ENCODE measurements around the gene GJD2.

GJD2 gene

DNA sequence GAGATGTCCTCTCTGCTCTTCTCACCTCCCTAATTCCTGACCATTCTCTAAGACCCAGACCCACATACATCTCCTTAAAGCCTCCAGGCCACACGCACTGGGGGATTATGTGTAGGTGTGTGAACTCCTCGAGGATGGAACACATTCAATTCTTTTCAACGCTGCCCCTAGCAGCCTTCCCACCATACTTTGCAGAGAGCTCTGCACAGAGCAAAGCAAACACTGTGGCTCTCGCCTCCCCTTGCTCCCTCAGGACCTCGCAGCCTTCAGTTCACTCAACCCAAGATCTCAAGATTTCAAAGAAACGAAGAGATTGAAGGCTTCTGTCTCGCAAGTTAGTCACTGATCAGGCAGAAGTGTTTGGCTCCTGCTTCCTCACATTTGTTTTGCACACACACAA is 34.5 kb upstream of the GJD2 start:
- DNase-seq (ENCODE audit: extremely low read depth, low read depth), result no peak

DNA sequence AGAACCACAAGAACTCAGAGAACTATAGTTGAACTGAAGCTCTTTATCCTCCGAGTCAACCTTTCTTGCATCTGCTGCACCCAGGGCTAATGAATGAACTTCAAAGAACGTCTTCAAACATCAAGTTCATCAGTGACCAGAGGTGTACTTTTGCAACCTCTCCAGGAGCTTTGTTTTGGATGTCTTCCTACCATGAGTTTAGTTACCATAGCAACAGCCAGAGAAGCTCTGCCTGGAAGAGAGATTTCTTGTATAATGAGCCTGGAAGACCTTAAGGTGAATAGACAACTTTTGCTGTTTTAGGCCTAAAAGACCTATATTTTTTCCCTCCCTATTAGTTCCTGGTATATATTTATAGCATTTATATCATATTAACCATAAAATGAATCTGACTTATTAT is 31.4 kb upstream of the GJD2 start:
- H3K4me3 ChIP-seq (replicated peaks; ENCODE audit: low read depth, low read length), result no peak overlapping the region
- no peak for DNase-seq (ENCODE audit: extremely low read depth, low read depth)
- TF ChIP-seq, protein P1, sequence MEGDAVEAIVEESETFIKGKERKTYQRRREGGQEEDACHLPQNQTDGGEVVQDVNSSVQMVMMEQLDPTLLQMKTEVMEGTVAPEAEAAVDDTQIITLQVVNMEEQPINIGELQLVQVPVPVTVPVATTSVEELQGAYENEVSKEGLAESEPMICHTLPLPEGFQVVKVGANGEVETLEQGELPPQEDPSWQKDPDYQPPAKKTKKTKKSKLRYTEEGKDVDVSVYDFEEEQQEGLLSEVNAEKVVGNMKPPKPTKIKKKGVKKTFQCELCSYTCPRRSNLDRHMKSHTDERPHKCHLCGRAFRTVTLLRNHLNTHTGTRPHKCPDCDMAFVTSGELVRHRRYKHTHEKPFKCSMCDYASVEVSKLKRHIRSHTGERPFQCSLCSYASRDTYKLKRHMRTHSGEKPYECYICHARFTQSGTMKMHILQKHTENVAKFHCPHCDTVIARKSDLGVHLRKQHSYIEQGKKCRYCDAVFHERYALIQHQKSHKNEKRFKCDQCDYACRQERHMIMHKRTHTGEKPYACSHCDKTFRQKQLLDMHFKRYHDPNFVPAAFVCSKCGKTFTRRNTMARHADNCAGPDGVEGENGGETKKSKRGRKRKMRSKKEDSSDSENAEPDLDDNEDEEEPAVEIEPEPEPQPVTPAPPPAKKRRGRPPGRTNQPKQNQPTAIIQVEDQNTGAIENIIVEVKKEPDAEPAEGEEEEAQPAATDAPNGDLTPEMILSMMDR (IDR thresholded peaks at IDR 0.05; ENCODE audit: low read depth, low read length, missing control alignments), result no peak

More for the DNA sequence above, 34.5 kb upstream of the GJD2 start:
- H3K4me3 ChIP-seq (replicated peaks; ENCODE audit: low read depth, low read length), result no peak overlapping the region
- TF ChIP-seq, protein P1 (IDR thresholded peaks at IDR 0.05; ENCODE audit: low read depth, low read length, missing control alignments), result no peak

DNA sequence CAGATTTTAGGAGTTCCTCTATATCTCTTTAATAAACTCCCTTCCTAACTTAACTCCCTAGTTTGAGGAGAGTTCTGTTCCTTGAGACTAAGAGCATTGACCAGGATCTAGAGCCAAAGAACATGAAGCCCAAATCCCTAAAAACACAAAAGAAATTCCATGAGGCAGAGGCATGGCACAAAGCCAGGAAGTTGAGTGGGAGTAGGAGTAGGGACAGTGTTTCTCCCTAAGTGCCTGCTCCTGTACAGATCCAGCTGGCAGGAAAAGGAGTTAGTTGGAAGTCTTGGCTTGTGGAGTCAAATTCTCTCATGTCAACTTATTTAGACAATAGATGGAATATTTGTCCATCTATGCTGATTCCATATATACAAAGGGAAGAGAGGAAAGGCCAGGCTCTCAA is 29.2 kb upstream of the GJD2 start:
- no peak for DNase-seq (ENCODE audit: extremely low read depth, low read depth)

DNA sequence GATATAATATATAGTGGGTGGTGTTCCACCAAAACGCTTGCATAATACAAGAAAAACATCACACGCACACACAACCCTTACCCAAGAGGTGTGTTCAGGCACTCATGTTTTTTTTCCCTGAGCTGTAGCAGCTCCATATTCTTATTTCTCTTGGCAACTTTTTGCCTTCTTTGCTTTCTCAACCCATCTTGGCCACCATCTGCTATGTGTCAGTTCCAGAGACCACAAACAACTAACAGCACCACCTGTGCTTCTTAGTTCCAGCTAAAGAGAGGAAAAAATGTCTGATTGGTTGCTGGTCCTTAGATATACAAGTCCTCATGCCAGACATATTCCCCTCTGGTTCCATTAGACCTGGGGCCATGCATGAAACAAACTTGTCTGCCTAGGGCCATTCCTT is 28.6 kb upstream of the GJD2 start:
- TF ChIP-seq, protein P1 (IDR thresholded peaks at IDR 0.05; ENCODE audit: low read depth, low read length, missing control alignments), result no peak
- no peak overlapping the region for H3K4me3 ChIP-seq (replicated peaks; ENCODE audit: low read depth, low read length)
- DNase-seq (ENCODE audit: extremely low read depth, low read depth), result no peak

More for the DNA sequence above, 29.2 kb upstream of the GJD2 start:
- no peak overlapping the region for H3K4me3 ChIP-seq (replicated peaks; ENCODE audit: low read depth, low read length)
- TF ChIP-seq, protein P1 (IDR thresholded peaks at IDR 0.05; ENCODE audit: low read depth, low read length, missing control alignments), result no peak

DNA sequence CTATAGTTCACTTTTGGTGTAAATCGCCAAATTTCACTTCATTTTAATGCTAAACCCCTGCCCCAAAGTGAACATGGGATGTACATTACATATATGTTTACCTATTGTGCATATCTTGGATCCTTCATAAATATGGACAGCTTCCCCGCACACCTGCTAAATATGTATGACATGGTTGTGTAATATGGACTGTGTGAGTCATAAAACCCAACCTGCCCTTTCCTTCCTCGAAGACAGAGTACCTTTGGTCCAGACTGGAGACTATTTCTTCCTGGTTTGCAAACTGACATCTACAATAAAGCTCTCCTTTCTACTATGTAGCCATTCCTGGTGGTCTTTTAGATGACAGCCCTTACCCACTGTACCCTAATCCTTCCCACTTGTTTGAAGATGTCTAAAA is 28.1 kb upstream of the GJD2 start:
- no peak overlapping the region for H3K4me3 ChIP-seq (replicated peaks; ENCODE audit: low read depth, low read length)
- TF ChIP-seq, protein P1 (IDR thresholded peaks at IDR 0.05; ENCODE audit: low read depth, low read length, missing control alignments), result no peak
- no peak for DNase-seq (ENCODE audit: extremely low read depth, low read depth)

DNA sequence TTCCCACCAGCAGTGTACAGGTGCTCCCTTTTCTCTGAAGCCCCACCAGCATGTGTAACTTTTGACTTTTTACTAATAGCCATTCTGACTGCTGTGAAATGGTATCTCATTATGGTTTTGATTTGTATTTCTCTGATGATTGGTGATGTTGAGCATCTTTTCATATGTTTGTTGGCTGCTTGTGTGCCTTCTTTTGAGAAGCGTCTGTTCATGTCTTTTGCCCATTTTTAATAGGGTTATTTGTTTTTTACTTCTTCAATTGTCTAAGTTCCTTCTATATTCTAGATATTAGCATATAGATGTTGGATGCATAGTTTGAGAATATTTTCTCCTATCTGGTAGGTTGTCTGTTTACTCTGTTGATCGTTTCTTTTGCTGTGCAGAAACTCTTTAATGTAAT is 25.9 kb upstream of the GJD2 start:
- no peak for DNase-seq (ENCODE audit: extremely low read depth, low read depth)
- no peak overlapping the region for H3K4me3 ChIP-seq (replicated peaks; ENCODE audit: low read depth, low read length)
- TF ChIP-seq, protein P1 (IDR thresholded peaks at IDR 0.05; ENCODE audit: low read depth, low read length, missing control alignments), result no peak

DNA sequence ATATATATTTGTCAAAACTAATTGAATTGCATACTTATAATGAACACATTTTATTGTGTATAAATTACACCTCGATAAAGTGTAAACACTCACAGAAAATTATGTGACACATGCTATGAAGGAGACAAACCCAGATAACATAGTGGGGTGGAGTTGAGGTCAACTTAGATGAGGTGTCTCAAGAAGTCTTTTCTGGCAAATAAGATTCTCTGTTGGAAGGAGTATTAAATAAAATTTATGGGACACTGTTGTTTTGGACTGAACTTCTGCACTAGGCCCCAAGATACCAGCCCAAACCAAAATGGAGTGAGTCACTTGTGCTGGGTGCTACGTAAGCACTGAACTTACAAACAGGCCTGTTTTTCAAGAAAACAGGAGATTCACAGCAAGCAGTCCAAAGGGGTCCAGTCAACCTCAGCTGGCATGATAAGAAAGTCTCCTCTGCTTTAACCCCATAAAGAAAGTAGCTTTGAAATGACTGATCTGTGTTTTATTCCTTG is 21.9 kb upstream of the GJD2 start:
- TF ChIP-seq, protein P1 (IDR thresholded peaks at IDR 0.05; ENCODE audit: low read depth, low read length, missing control alignments), result no peak
- no peak for DNase-seq (ENCODE audit: extremely low read depth, low read depth)
- H3K4me3 ChIP-seq (replicated peaks; ENCODE audit: low read depth, low read length), result no peak overlapping the region
